ENCODE results near the gene TMEM218.

Gene TMEM218

DNA sequence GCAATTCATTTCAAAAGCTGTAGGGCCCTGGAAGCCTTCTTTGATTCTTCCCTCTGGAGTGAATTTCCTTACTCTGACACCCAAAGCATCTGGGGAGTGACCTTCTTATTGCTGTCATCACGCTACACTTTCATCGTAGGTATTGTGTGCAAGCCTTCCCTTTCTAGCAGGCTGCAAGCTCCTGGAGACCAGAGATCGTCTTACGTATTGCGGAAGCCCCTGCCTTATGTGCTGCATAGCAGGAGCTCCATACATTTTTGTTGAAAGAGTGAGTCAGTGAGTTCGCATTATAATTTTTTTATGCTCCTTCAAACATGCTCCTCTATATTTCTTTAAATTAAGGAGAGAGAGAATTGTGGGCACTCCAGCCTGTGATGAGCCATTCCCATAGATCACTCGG, 21.2 kb upstream of the TMEM218 start:
- H3K4me3 ChIP-seq (ENCODE audit: control insufficient read depth, low read depth, low read length), result no peak overlapping the region
- no peak for DNase-seq (ENCODE audit: low read depth)
- TF ChIP-seq, protein P1, sequence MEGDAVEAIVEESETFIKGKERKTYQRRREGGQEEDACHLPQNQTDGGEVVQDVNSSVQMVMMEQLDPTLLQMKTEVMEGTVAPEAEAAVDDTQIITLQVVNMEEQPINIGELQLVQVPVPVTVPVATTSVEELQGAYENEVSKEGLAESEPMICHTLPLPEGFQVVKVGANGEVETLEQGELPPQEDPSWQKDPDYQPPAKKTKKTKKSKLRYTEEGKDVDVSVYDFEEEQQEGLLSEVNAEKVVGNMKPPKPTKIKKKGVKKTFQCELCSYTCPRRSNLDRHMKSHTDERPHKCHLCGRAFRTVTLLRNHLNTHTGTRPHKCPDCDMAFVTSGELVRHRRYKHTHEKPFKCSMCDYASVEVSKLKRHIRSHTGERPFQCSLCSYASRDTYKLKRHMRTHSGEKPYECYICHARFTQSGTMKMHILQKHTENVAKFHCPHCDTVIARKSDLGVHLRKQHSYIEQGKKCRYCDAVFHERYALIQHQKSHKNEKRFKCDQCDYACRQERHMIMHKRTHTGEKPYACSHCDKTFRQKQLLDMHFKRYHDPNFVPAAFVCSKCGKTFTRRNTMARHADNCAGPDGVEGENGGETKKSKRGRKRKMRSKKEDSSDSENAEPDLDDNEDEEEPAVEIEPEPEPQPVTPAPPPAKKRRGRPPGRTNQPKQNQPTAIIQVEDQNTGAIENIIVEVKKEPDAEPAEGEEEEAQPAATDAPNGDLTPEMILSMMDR (conservative IDR thresholded peaks at IDR 0.05; ENCODE audit: control insufficient read depth, insufficient read depth, low read depth, low read length), result no peak

DNA sequence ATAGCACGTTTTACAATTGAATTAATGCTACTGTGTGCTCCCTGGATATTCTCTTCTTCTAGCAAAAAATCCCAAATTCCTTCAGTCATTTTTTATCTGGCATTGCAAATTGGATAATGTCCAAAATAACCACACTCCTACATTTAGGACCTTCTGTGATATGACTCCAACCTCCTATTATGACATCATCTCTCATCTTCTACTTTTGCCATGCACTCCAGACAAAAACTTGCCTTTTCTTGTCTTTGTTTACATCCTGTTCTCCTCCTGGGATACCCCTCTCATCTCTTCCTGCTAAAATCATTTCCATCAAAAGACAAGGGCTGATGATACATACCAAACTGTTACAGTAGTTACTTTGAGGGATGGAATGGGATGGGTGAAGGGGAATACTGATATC, 20.6 kb upstream of the TMEM218 start:
- H3K4me3 ChIP-seq (ENCODE audit: control insufficient read depth, low read depth, low read length), result no peak overlapping the region
- DNase-seq (ENCODE audit: low read depth), result no peak
- TF ChIP-seq, protein P1 (conservative IDR thresholded peaks at IDR 0.05; ENCODE audit: control insufficient read depth, insufficient read depth, low read depth, low read length), result no peak

DNA sequence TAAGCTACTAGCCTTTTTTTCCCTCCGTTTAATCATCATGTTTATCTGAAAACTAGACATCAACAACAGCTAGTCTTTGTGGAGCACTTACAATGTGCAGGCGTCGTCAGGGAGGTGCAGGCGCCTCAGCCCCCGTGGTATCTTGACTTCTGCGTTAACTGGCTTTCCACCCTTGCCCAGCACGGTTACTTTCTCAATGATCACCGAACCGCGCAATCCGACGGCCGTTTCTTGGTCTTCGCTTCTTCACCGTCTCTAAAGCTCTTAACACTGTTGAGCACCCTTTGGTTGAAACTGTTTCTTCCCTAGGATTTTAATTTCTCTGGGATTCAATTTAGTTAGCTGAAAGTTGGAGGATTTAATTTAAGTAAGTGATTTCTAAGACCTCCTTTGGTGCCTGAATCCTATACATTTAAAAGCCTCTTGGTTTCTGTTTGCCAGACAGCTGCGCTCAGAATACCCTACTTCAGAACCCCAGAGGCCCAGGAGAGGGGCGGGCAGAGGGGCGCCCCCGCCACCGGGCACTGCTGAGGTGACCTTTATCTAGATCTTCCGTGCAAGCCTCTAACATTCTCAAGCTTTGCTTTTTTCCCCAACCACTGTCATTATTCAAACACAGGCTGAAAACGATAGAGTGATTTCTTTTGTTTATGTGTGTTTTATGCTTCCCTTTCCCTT, 18.0 kb upstream of the TMEM218 start:
- TF ChIP-seq, protein P1 (conservative IDR thresholded peaks at IDR 0.05; ENCODE audit: control insufficient read depth, insufficient read depth, low read depth, low read length), result no peak
- no peak overlapping the region for H3K4me3 ChIP-seq (ENCODE audit: control insufficient read depth, low read depth, low read length)
- DNase-seq (ENCODE audit: low read depth), result no peak

DNA sequence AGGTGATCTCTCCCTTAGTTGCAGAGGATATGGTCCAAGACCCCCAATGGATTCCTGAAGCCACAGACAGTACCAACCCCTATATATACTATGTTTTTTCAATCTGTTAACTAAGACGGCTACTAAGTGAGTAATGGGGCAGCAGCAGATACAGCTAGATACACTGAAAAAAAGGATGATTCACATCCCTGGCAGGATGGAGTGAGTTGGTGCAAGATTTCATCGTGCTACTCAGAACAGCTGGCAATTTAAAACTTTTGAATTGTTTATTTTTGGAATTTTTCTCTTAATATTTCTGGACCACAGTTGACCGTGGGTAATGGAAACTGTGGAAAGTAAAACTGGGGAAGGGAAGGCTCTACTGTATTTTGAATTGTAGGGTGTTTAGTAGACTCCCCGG, 17.0 kb upstream of the TMEM218 start:
- peak; percentile 68 for DNase-seq (ENCODE audit: low read depth)
- TF ChIP-seq, protein P1 (conservative IDR thresholded peaks at IDR 0.05; ENCODE audit: control insufficient read depth, insufficient read depth, low read depth, low read length), result no peak
- H3K4me3 ChIP-seq (ENCODE audit: control insufficient read depth, low read depth, low read length), result no peak overlapping the region

DNA sequence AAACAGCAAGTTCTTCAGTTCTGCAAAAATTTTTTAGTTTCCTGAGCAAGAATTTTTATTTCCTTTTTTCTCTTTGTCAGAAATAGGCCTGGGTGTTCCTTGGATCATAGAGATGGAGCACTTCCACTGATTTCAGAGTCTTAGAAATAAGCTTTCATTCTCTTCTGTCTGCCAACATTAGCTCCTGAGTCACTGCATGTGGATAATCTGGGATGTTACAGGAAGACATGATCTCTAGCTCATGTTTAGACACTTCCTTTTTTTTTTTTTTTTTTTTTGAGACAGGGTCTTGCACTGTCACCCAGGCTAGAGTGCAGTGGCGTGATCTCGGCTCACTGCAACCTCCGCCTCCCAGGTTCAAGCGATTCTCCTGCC, 13.2 kb upstream of the TMEM218 start:
- no peak overlapping the region for H3K4me3 ChIP-seq (ENCODE audit: control insufficient read depth, low read depth, low read length)
- DNase-seq (ENCODE audit: low read depth), result no peak
- TF ChIP-seq, protein P1 (conservative IDR thresholded peaks at IDR 0.05; ENCODE audit: control insufficient read depth, insufficient read depth, low read depth, low read length), result no peak

DNA sequence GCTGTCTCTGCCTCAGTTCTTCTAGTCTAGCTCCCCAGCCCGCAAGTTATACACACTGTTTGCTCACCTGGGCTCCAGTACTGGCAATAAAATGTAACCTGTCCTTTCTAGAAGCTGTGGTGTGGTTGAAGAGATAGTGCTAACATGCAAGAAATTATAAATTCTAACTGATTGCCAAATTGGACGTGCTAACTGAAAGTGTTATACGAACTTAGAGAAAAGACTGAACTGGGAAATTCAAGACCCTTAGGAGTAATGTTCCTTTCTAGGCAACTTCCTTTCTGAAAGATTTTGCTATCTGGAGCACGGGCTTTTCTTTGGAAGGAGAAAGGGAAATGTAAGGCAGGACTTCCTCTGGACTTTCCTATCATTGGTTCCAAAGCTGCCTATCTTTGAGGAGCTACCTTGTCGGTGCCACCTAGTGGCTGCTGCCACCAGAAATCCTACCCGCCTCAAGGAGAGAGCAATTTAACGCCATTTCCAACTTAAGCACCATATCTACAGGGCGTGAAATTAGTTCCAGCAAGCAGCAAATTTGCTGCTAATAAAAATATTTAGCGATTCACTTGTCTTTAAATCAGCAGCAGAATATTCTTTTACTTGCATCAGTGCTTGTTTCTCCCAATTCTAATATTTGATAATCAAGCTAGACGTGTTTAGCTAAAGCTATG, 12.7 kb upstream of the TMEM218 start:
- TF ChIP-seq, protein P1 (conservative IDR thresholded peaks at IDR 0.05; ENCODE audit: control insufficient read depth, insufficient read depth, low read depth, low read length), result peak; percentile 63
- H3K4me3 ChIP-seq (ENCODE audit: control insufficient read depth, low read depth, low read length), result no peak overlapping the region
- peak; percentile 79 for DNase-seq (ENCODE audit: low read depth)

Measured in fibroblast of mammary gland (primary cell).